Measurements from ENCODE around the gene SORL1. TPM values are rescaled to one million over a fixed set of nuclear protein-coding genes. Genes with fewer than 3 reads are reported as not detected.

The SORL1 gene
- total and polyA plus RNA-seq, 2 of the 13 experiments (the other 11 are each of a cell fraction or from before 2014, with no cell fraction given) = 21.3 to 148 TPM

- TF ChIP-seq, protein P1, sequence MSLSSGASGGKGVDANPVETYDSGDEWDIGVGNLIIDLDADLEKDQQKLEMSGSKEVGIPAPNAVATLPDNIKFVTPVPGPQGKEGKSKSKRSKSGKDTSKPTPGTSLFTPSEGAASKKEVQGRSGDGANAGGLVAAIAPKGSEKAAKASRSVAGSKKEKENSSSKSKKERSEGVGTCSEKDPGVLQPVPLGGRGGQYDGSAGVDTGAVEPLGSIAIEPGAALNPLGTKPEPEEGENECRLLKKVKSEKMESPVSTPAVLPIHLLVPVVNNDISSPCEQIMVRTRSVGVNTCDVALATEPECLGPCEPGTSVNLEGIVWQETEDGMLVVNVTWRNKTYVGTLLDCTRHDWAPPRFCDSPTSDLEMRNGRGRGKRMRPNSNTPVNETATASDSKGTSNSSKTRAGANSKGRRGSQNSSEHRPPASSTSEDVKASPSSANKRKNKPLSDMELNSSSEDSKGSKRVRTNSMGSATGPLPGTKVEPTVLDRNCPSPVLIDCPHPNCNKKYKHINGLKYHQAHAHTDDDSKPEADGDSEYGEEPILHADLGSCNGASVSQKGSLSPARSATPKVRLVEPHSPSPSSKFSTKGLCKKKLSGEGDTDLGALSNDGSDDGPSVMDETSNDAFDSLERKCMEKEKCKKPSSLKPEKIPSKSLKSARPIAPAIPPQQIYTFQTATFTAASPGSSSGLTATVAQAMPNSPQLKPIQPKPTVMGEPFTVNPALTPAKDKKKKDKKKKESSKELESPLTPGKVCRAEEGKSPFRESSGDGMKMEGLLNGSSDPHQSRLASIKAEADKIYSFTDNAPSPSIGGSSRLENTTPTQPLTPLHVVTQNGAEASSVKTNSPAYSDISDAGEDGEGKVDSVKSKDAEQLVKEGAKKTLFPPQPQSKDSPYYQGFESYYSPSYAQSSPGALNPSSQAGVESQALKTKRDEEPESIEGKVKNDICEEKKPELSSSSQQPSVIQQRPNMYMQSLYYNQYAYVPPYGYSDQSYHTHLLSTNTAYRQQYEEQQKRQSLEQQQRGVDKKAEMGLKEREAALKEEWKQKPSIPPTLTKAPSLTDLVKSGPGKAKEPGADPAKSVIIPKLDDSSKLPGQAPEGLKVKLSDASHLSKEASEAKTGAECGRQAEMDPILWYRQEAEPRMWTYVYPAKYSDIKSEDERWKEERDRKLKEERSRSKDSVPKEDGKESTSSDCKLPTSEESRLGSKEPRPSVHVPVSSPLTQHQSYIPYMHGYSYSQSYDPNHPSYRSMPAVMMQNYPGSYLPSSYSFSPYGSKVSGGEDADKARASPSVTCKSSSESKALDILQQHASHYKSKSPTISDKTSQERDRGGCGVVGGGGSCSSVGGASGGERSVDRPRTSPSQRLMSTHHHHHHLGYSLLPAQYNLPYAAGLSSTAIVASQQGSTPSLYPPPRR (CRISPR knock-in tag; IDR thresholded peaks at IDR 0.05; ENCODE audit: borderline replicate concordance) = peak; percentile 29
- TF ChIP-seq ZNF235 (CRISPR knock-in tag; IDR thresholded peaks at IDR 0.05; ENCODE audit: borderline replicate concordance) (0 out of 2 replicates have a peak, but pooled peaks have one; percentile 12), BHLHE40 (IDR thresholded peaks at IDR 0.05; ENCODE audit: low read length) (0 out of 2 replicates have a peak, but pooled peaks have one; percentile 23), ZNF276 (CRISPR knock-in tag; IDR thresholded peaks at IDR 0.05; ENCODE audit: low read depth) (no peak), RARA (CRISPR knock-in tag; IDR thresholded peaks at IDR 0.05) (peak; percentile 48; the same call in 1 of the 2 replicates), REPIN1 (CRISPR knock-in tag; IDR thresholded peaks at IDR 0.05; ENCODE audit: borderline replicate concordance, low read depth) (0 out of 2 replicates have a peak, but pooled peaks have one; percentile 1), ZKSCAN8 (CRISPR knock-in tag; IDR thresholded peaks at IDR 0.05; ENCODE audit: borderline replicate concordance) (peak; percentile 27; the same call in 1 of the 2 replicates), ARID5B (CRISPR knock-in tag; IDR thresholded peaks at IDR 0.05) (peak; percentile 70), FOXO1 (CRISPR knock-in tag; IDR thresholded peaks at IDR 0.05) (peak; percentile 75; the same call in 1 of the 2 replicates), POLR2AphosphoS5 (IDR thresholded peaks at IDR 0.05; ENCODE audit: low read depth, low read length) (0 out of 2 replicates have a peak, but pooled peaks have one; percentile 20), U2AF2 (IDR thresholded peaks at IDR 0.05; ENCODE audit: low read depth, low read length) (no peak), MED1 (CRISPR knock-in tag; IDR thresholded peaks at IDR 0.05) (peak; percentile 95), ZNF562 (CRISPR knock-in tag; IDR thresholded peaks at IDR 0.05; ENCODE audit: borderline replicate concordance) (no peak), CEBPG (CRISPR knock-in tag; IDR thresholded peaks at IDR 0.05) (peak; percentile 47; the same call in 1 of the 2 replicates), CBX5 (CRISPR knock-in tag; IDR thresholded peaks at IDR 0.05; ENCODE audit: borderline replicate concordance) (0 out of 2 replicates have a peak, but pooled peaks have one; percentile 27), FOXK1 (CRISPR knock-in tag; IDR thresholded peaks at IDR 0.05; ENCODE audit: borderline replicate concordance, low read depth) (0 out of 2 replicates have a peak, but pooled peaks have one; percentile 12), ZNF891 (CRISPR knock-in tag; IDR thresholded peaks at IDR 0.05) (no peak)
These were observed 732 bp upstream of the SORL1 start (continued) for GRCh38 chr11:121451178-121451985.

All from HepG2 (cell line).